ENCODE results near the gene BRAF.

DNA sequence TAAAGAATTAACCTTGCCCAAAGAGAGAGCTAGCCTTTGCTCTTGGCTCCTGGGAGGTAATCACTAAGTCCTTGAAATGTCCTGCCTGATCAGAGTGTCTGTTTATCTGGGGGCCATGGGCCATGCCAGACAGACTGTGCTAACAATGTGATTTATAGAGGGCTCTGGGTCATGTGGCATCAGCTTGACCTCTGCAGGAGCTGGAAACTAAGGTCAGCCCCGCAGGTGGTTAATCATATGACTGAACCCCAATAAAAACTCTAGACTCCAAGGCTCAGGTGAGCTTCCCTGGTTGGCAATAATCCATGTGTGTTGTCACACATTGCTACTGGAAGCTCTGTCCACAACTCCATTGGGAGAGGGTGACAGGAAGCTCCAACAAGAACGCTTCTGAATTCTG lies 180.7 kb downstream of the BRAF start:
- no peak for TF ChIP-seq ZNF274 (IDR thresholded peaks at IDR 0.05; ENCODE audit: low read depth, low read length)
- TF ChIP-seq YY1 (IDR thresholded peaks at IDR 0.05; ENCODE audit: insufficient read depth, insufficient read length) = no peak
- TF ChIP-seq SUZ12 (IDR thresholded peaks at IDR 0.05; ENCODE audit: extremely low read depth, insufficient read depth, insufficient read length) = no peak
